SK-MEL-5 (cell line): ENCODE results near the gene VEZT. TPM values are rescaled to one million over a fixed set of nuclear protein-coding genes. Genes with fewer than 3 reads are reported as not detected.
A peak's percentile ranks its signal among the peaks of the same experiment; 100 is the strongest.

Experiments used
- DNase-seq: peaks from one replicate; pipeline ENCODE4 v3.0.0-alpha.2; 2016; ENCODE audit warnings: low read depth, low spot score
- in situ Hi-C: cut with HindIII; loops from 2 replicates; pipeline ENCODE4 v1.10.0; 2016; ENCODE audit warnings: low sequenced_read_pairs, high pct_unique_total_duplicates, low pct_unique_long_range_greater_than_20kb
- polyA plus RNA-seq, 2 experiments: library from polyadenylated mRNA; depleted of rRNA; stranded (reverse); fragments of >200 nt; gene quantifications; 2 replicates each; pipeline ENCODE4 v1.2.3, GENCODE V29; 2015
- total RNA-seq: library from RNA; depleted of rRNA; stranded (reverse); fragments of >200 nt; shearing (Covaris generic); gene quantifications from 2 replicates; pipeline ENCODE4 v1.2.3, GENCODE V29; 2014; rRNA removed

Gene VEZT
- total RNA-seq, result 43.9 and 45.3 TPM in 2 replicates
- 26.9 and 38.6 TPM in 2 replicates for polyA plus RNA-seq (2015; cell fraction: cytosol; rRNA removed)
- polyA plus RNA-seq (2015; cell fraction: nucleus; rRNA removed), result 43.4 and 44.6 TPM in 2 replicates

- in situ Hi-C loops, result no loop called here
- peak; percentile 99 for DNase-seq
Measured at GRCh38 chr12:95217377-95218149, at the start of gene VEZT, which contains the start of gene FGD6. Gene VEZT (plus strand): TSS chr12:95217807. CDS start chr12:95217851, 44 bp downstream. Gene FGD6 (minus strand): TSS chr12:95217467. CDS start chr12:95217240, 227 bp downstream.

GRCh38 chr12:95168746-95169145 is 48.9 kb upstream of the VEZT start:
- in situ Hi-C loops, result no loop called here
- no peak for DNase-seq

GRCh38 chr12:95169368-95169767 is 48.2 kb upstream of the VEZT start:
- in situ Hi-C loops, result no loop called here

GRCh38 chr12:95173392-95174251 is 44.0 kb upstream of the VEZT start:
- in situ Hi-C loops, result no loop called here
- DNase-seq, result no peak

More at GRCh38 chr12:95169368-95169767, 48.2 kb upstream of the VEZT start:
- DNase-seq, result no peak

GRCh38 chr12:95177201-95177768 is 40.3 kb upstream of the VEZT start:
- peak; percentile 5 for DNase-seq
- in situ Hi-C loops, result no loop called here

DNA sequence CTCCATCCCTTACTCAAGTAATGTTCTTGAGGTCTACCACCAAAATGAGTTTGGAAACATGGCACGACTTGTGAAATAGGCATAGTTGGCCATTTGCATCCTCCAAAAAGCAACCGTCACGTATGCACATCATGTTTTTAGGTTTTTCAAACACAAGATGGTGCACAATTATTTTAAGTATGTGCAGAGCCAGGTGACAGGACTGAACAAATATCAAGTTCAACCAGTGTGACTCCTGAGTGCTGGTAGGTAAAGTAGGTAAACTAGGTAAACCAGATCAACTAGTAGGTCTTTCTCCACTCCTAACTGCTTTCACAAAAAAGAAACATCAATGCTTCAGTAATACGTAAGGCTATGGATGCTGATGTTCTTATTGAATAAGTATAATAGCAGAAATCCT is 39.5 kb upstream of the VEZT start:
- in situ Hi-C loops, result no loop called here
- no peak for DNase-seq

- DNase-seq, result no peak
- in situ Hi-C loops, result no loop called here
Measured at GRCh38 chr12:95179011-95179410, 38.6 kb upstream of the VEZT start.

GRCh38 chr12:95181103-95181502 is 36.5 kb upstream of the VEZT start:
- in situ Hi-C loops, result no loop called here
- DNase-seq, result no peak

DNA sequence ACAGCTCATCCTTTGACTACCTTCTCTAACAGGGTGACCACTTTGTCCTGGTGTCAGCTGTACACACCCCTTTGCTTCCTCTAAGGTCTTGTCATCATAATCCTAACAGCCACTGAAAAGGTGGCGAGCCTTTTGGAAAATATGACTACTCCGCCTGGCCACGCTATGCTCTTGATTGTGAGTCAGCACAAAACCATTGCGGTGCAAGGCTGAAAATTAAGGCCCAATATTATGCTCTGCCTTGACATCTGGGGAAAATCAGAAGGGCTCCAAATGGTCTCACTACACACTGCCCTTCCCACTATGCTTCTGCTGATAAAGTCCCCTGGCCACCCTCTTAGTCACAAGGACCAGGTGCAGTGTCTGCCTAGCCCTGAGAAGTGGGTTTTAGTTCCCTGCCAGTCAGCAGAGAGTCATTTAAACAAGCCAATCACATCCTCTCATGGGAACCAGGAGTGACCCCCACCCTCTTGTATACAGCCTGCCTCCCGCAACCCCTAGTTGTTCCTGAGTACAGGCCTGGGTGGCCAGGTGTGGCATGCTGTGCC is 34.7 kb upstream of the VEZT start:
- in situ Hi-C loops, result no loop called here
- DNase-seq, result no peak

DNA sequence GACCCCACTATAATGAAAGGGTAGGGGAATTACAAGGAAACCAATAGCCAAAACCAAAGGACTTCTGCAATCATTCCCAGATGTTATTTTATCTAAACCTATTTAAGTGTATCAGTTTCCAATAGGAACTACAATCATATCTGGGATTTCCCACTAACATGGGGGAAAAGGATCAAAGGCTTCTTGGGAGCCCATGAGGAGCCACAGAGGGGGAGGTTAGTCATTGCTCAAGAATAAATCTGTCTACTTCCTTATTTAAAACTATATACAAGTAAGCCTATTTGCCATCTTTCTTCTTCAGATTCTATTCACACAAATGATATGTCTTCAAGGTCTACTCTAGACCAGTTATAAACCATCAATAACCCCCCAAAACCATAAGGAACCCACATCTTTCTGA is 33.5 kb upstream of the VEZT start:
- DNase-seq, result no peak

DNA sequence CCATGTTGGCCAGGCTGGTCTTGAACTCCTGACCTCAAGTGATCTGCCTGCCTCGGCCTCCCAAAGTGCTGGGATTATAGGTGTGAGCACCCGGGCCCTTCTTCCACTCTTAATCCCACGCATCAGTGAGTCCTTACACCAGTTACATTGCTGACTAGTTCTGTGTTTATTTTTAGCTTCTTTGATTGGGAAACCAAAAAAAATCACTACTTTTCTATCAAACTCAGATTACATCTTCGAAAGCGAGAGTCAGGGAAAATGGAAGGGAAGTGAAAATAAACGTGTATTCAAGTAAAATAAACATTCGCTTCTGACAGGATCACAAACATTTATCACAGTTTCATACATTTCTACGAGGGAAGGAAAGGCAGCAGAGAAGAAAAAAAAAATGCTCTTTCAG is 32.5 kb upstream of the VEZT start:
- no peak for DNase-seq
- in situ Hi-C loops, result no loop called here

More for the DNA sequence above, 33.5 kb upstream of the VEZT start:
- in situ Hi-C loops, result no loop called here

DNA sequence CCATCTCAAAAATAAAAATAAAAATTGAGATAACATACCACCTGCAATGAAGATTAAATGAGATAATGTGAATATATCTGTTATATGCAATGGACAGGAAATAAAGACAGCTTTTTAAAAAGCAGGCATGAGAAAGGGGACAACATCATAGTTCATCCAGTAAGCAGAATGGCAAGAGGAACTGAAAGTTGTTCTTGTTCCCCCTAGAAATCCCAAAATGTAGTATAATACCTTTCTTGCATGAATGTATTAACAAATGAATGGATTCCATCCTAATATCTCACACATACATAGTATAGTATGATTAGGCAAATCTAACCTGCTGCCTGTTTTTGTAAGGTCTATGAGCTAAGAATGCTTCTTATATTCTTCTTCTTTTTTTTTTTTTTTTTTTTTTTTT is 31.8 kb upstream of the VEZT start:
- no peak for DNase-seq
- in situ Hi-C loops, result no loop called here

GRCh38 chr12:95187865-95188415 is 29.7 kb upstream of the VEZT start:
- DNase-seq, result no peak
- in situ Hi-C loops, result no loop called here

- no peak for DNase-seq
- in situ Hi-C loops, result no loop called here
Measured at GRCh38 chr12:95191060-95191696, 26.4 kb upstream of the VEZT start.

GRCh38 chr12:95192271-95192670 is 25.3 kb upstream of the VEZT start:
- in situ Hi-C loops, result no loop called here
- DNase-seq, result no peak

GRCh38 chr12:95193139-95193538 is 24.5 kb upstream of the VEZT start:
- in situ Hi-C loops, result no loop called here
- DNase-seq, result no peak

- DNase-seq, result no peak
- in situ Hi-C loops, result no loop called here
Measured at GRCh38 chr12:95195122-95195521, 22.5 kb upstream of the VEZT start.
